NB4 (cell line): ENCODE results near the gene PLIN3.

ENCODE experiments used
- CTCF ChIP-seq: IDR thresholded peaks from one replicate; pipeline ENCODE4 v1.5.1; 2012; ENCODE audit warnings: low read depth, low read length
- MAX ChIP-seq: IDR thresholded peaks from 2 replicates; pipeline ENCODE4 v1.6.1; 2011; ENCODE audit warnings: low read depth, low read length

DNA sequence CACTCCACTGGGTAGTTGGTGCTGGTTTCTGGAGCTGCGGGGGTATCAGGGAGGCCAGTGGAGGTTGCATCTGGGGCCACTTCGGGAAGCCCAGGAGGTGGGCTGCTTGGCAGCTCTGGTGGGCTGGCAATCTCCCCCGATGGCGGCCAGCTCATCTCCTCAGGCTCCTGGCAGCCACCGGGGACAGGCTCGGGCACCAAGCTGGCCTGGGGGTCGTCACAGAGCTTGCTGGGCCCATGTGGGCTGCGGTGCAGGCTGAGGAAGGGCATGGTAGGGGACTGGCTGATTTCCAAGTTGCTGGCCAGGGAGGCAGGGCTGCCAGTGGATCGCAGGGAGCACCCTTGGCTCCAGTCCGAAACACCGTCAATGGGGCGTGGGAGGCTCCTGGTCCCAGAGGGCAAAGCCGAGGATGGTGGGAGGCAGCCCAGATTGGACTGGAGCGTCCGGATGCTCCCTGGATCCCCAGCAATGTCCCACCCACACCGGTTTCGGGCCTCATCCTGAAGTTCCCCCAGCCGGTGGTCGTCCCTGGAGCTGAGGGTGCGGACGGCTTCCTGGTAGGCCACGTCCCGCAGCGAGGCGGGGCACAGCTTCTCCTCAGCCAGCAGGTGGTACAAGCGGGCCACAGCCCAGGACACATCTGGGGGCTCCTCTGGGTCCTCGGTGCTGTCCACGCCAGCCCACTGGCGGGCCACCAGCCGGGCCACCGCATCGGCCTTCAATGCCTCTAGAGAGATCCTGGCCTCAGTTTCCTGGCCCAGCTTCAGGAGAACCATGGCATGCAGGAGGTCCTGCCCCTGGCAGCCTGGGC is 49.8 kb downstream of the PLIN3 start:
- TF ChIP-seq MAX (no peak), CTCF (no peak)
